GM20000 (cell line): ENCODE results near the gene IGSF23.

ENCODE experiments used
- DNase-seq: peaks from one replicate; pipeline ENCODE4 v3.0.0; 2012; ENCODE audit warnings: low spot score
- TF ChIP-seq, protein P1 (sequence below): IDR thresholded peaks from 2 replicates; pipeline ENCODE4 v1.5.1; 2012; ENCODE audit warnings: mild to moderate bottlenecking, control low read depth; ENCODE audit errors: extremely low read depth, missing control alignments

IGSF23 gene

GRCh38 chr19:44672226-44672625, 58.9 kb downstream of the IGSF23 start:
- TF ChIP-seq, protein P1, sequence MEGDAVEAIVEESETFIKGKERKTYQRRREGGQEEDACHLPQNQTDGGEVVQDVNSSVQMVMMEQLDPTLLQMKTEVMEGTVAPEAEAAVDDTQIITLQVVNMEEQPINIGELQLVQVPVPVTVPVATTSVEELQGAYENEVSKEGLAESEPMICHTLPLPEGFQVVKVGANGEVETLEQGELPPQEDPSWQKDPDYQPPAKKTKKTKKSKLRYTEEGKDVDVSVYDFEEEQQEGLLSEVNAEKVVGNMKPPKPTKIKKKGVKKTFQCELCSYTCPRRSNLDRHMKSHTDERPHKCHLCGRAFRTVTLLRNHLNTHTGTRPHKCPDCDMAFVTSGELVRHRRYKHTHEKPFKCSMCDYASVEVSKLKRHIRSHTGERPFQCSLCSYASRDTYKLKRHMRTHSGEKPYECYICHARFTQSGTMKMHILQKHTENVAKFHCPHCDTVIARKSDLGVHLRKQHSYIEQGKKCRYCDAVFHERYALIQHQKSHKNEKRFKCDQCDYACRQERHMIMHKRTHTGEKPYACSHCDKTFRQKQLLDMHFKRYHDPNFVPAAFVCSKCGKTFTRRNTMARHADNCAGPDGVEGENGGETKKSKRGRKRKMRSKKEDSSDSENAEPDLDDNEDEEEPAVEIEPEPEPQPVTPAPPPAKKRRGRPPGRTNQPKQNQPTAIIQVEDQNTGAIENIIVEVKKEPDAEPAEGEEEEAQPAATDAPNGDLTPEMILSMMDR, result no peak
- no peak for DNase-seq

- no peak for DNase-seq
- TF ChIP-seq, protein P1, result no peak
Measured at GRCh38 chr19:44673510-44673909, 60.1 kb downstream of the IGSF23 start.

GRCh38 chr19:44675521-44675920, 62.2 kb downstream of the IGSF23 start:
- TF ChIP-seq, protein P1, result no peak
- DNase-seq, result no peak

DNA sequence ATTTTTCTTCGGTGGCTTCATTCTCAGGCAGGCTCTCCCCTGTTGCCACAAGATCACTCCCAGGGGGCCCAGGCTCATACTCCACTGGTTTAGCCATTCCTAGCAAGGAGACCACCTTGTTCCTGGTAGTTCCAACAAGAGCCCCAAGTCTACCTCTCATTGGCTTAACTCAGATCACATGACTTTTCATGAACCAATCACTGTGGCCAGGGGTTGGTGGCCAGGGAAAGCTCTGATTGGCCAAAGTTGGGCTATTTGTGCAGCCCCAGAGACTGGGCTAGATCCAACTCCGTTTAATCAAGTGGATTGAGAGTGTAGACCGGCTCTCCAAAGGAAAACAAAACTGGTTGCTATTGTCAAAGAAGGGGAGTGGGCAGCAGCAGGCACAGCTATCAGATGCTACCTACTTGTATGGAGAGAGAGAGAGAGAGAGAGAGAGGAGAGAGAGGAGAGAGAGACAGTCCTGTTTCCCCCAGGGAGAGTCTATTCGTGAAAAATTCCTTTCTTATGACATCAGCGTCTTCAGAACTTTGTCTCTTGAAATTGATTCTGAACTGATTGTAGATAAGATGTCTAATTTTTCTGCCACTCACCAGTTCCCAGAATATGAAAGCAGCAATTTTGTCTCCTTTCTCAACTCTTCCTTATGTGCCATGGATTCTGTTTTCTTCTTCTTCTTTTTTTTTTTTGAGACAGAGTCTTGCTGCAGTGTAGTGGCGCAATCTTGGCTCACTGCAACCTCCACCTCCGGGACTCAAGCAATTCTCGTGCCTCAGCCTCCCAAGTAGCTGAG, 63.9 kb downstream of the IGSF23 start:
- DNase-seq, result no peak
- TF ChIP-seq, protein P1, result no peak

GRCh38 chr19:44680536-44680935, 67.2 kb downstream of the IGSF23 start:
- no peak for DNase-seq
- TF ChIP-seq, protein P1, result no peak

GRCh38 chr19:44681992-44682790, 68.8 kb downstream of the IGSF23 start:
- DNase-seq, result no peak
- TF ChIP-seq, protein P1, result no peak

DNA sequence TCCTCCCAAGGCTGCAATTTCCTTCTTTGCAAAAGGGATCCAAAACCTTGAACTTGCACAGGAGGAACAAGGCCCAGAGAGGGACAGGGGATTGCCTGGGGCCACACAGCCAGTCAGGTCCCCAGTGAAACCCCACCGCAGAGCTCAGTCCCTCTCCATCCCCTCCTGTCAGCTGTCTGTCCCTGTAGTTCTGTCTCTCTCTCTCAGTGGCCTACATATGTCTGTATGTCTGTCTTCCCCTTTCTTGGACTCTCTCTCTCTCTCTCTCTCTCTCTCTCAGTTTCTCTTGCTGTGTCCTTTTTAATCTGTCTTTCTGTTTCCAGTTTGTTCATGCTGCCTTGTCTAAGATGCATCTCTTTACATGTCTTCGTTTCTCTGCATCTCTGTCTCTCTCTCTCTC, 69.4 kb downstream of the IGSF23 start:
- TF ChIP-seq, protein P1, result no peak
- no peak for DNase-seq
